GM12878 (cell line): ENCODE results near the gene PLXNC1. TPM values are rescaled to one million over a fixed set of nuclear protein-coding genes. Genes with fewer than 3 reads are reported as not detected.

Source experiments
- ATAC-seq: fragments of 200-7000 bp; cut with Tn5 transposase; 3 replicates; pipeline ENCODE4 v1.9.1; 2020; ENCODE audit warnings: mild to moderate bottlenecking, moderate library complexity
- BruUV-seq: library from RNA; stranded (reverse); fragments of 400-500 nt; replicated peaks from 2 replicates; lab custom pipeline; 2021; lab: Mats Ljungman, UMichigan
- CTCF ChIA-PET: fragments of 300-600 bp; sonication (Branson Sonifier 250); formaldehyde crosslinking; extraction: SDS; loops from one replicate; lab custom pipeline; 2021; ENCODE audit warnings: inconsistent platforms; lab: Yijun Ruan, JAX
- POLR2A ChIA-PET: fragments of 350-600 bp; formaldehyde crosslinking; extraction: SDS; loops from one replicate; lab custom pipeline; 2021; ENCODE audit warnings: inconsistent platforms; lab: Charles Lee
- RAD21 ChIA-PET: fragments of 300-600 bp; sonication (Branson Sonifier 250); formaldehyde crosslinking; loops from one replicate; lab custom pipeline; 2023; ENCODE audit warnings: antibody characterized with exemption; ENCODE audit not compliant: unreplicated experiment; lab: Charles Lee
- SMC1A ChIA-PET: fragments of 300-600 bp; sonication (Branson Sonifier 250); formaldehyde crosslinking; loops from one replicate; lab custom pipeline; 2023; ENCODE audit not compliant: unreplicated experiment, uncharacterized antibody; lab: Charles Lee
- DNase-seq: peaks from one replicate; pipeline ENCODE4 v3.0.0-alpha.2; 2011; ENCODE audit warnings: low read depth, low spot score
- FAIRE-seq: peaks from 3 replicates; lab custom pipeline; 2011; peaks lifted over from hg19 to GRCh38; lab: Jason Lieb, UNC
- H2AFZ ChIP-seq: 2 replicates; pipeline ENCODE4 v1.6.0; 2011; ENCODE audit warnings: low read depth, low read length, control low read depth; ENCODE audit not compliant: control insufficient read depth
- H3K27ac ChIP-seq: 2 replicates; pipeline ENCODE4 v1.5.1; 2011; ENCODE audit warnings: control low read depth; ENCODE audit not compliant: control insufficient read depth, insufficient read depth
- H3K27me3 ChIP-seq, 2 experiments: replicated peaks in 1 of 2; 2 replicates each; pipeline versions ENCODE4 v1.6.0 to v1.6.1; 2011; ENCODE audit warnings: low read length in 1 of 2; ENCODE audit not compliant: control insufficient read depth in 2 of 2, insufficient read depth in 2 of 2
- H3K36me3 ChIP-seq, 2 experiments: 2 replicates each; pipeline ENCODE4 v1.5.1; 2011; ENCODE audit warnings: low read length in 1 of 2; ENCODE audit not compliant: control insufficient read depth in 2 of 2, insufficient read depth in 2 of 2
- H3K4me1 ChIP-seq: 2 replicates; pipeline ENCODE4 v1.6.1; 2011; ENCODE audit warnings: mild to moderate bottlenecking, low read length, moderate library complexity, mixed read lengths; ENCODE audit not compliant: control insufficient read depth, insufficient read depth
- H3K4me2 ChIP-seq: 2 replicates; pipeline ENCODE4 v1.6.0; 2011; ENCODE audit warnings: control low read depth; ENCODE audit not compliant: control insufficient read depth, insufficient read depth
- H3K4me3 ChIP-seq: fragments of 200-600 bp; sonication (generic); 2 replicates; pipeline ENCODE4 v1.5.1; 2016
- H3K79me2 ChIP-seq: 2 replicates; pipeline ENCODE4 v1.6.0; 2011; ENCODE audit warnings: low read length; ENCODE audit not compliant: control insufficient read depth, insufficient read depth
- H3K9ac ChIP-seq: 2 replicates; pipeline ENCODE4 v1.8.0; 2011; ENCODE audit warnings: low read length, control low read depth, mixed read lengths; ENCODE audit not compliant: control insufficient read depth, insufficient read depth
- H3K9me3 ChIP-seq: replicated peaks from 3 replicates; pipeline ENCODE4 v1.5.1; 2011; ENCODE audit warnings: mild to moderate bottlenecking, low read length; ENCODE audit not compliant: control insufficient read depth, insufficient read depth
- H4K20me1 ChIP-seq: 2 replicates; pipeline ENCODE4 v1.6.0; 2011; ENCODE audit not compliant: control insufficient read depth, insufficient read depth
- ATF2 ChIP-seq: IDR thresholded peaks from 2 replicates; pipeline ENCODE4 v1.6.1; 2012; ENCODE audit warnings: low read length, inconsistent platforms
- BACH1 ChIP-seq: fragments of 450-650 bp; IDR thresholded peaks from 2 replicates; pipeline ENCODE4 v1.6.1; 2017; ENCODE audit warnings: mild to moderate bottlenecking, borderline replicate concordance
- CHD1 ChIP-seq: IDR thresholded peaks from 2 replicates; pipeline ENCODE4 v1.6.1; 2012; ENCODE audit warnings: low read depth, low read length, improper control_type of control experiment
- IKZF2 ChIP-seq, 2 experiments: fragments of 450-650 bp; IDR thresholded peaks; 2 replicates each; pipeline ENCODE4 v1.6.1; 2017; ENCODE audit warnings: mild to moderate bottlenecking in 2 of 2, moderate library complexity in 2 of 2
- IRF3 ChIP-seq: fragments of 450-650 bp; IDR thresholded peaks from 2 replicates; pipeline ENCODE4 v1.6.1; 2014; ENCODE audit warnings: mild to moderate bottlenecking
- IRF4 ChIP-seq: IDR thresholded peaks from 2 replicates; pipeline ENCODE4 v1.6.1; 2011; ENCODE audit warnings: low read depth, low read length
- JUNB ChIP-seq: IDR thresholded peaks from 2 replicates; pipeline ENCODE4 v1.6.1; 2016; ENCODE audit warnings: antibody characterized with exemption, mild to moderate bottlenecking
- LARP7 ChIP-seq: fragments of 450-650 bp; IDR thresholded peaks from 2 replicates; pipeline ENCODE4 v1.6.1; 2017; ENCODE audit warnings: mild to moderate bottlenecking
- NRF1 ChIP-seq: conservative IDR thresholded peaks from 2 replicates; pipeline ENCODE4 v1.6.1; 2011; ENCODE audit warnings: mild to moderate bottlenecking, low read depth, low read length, improper control_type of control experiment
- PAX8 ChIP-seq: fragments of 450-650 bp; IDR thresholded peaks from 2 replicates; pipeline ENCODE4 v1.6.1; 2017; ENCODE audit warnings: mild to moderate bottlenecking, moderate library complexity
- PKNOX1 ChIP-seq: fragments of 450-650 bp; IDR thresholded peaks from 2 replicates; pipeline ENCODE4 v1.6.1; 2016; ENCODE audit warnings: mild to moderate bottlenecking
- POU2F2 ChIP-seq: IDR thresholded peaks from 3 replicates; pipeline ENCODE4 v1.6.1; 2011; ENCODE audit warnings: low read depth, mild to moderate bottlenecking, low read length, borderline replicate concordance
- SIX5 ChIP-seq: IDR thresholded peaks from 2 replicates; pipeline ENCODE4 v1.6.1; 2011; ENCODE audit warnings: mild to moderate bottlenecking, low read depth, low read length, moderate library complexity; ENCODE audit not compliant: severe bottlenecking
- SPI1 ChIP-seq: IDR thresholded peaks from 2 replicates; pipeline ENCODE4 v1.6.1; 2011; ENCODE audit warnings: low read depth, mild to moderate bottlenecking, low read length, moderate library complexity, borderline replicate concordance; ENCODE audit not compliant: insufficient read depth
- SREBF1 ChIP-seq: IDR thresholded peaks from 2 replicates; pipeline ENCODE4 v1.6.1; 2012; ENCODE audit warnings: mild to moderate bottlenecking, low read length
- TARDBP ChIP-seq: IDR thresholded peaks from 2 replicates; pipeline ENCODE4 v1.6.1; 2016; ENCODE audit warnings: borderline replicate concordance
- WRNIP1 ChIP-seq: IDR thresholded peaks from 2 replicates; pipeline ENCODE4 v1.6.1; 2011; ENCODE audit warnings: low read depth, low read length, improper control_type of control experiment, borderline replicate concordance
- YBX1 ChIP-seq: fragments of 450-650 bp; IDR thresholded peaks from 2 replicates; pipeline ENCODE4 v1.6.1; 2016; ENCODE audit warnings: antibody characterized with exemption
- whole genome bisulfite sequencing: methylation state at CpG from one replicate; pipeline ENCODE4 v1.1.6; 2016; ENCODE audit warnings: low lambda C conversion rate; ENCODE audit not compliant: insufficient replicate concordance, insufficient coverage; ENCODE audit errors: missing lambda C conversion rate; 5-methylcytosine and 5-hydroxymethylcytosine counted together
- in situ Hi-C: fragments of 300-500 bp; cut with MboI; formaldehyde crosslinking; loops from 9 replicates; pipeline ENCODE4 v1.14.3; 2018; ENCODE audit warnings: mixed read lengths
- intact Hi-C: fragments of 100-400 bp; cut with micrococcal nuclease; formaldehyde crosslinking; loops from one replicate; pipeline ENCODE4 v1.14.2; 2022; ENCODE audit not compliant: unreplicated experiment
- polyA plus RNA-seq, 11 experiments: library from polyadenylated mRNA; depleted of rRNA in 4 of 11; unstranded in 6 of 11; stranded (reverse) in 5 of 11; fragments of >200 nt; fragmentation: Nextera tagmentation in 4 of 11; fragmentation: Illumina TruSeq in 1 of 11; extraction: Ambion mirVana in 4 of 11; extraction: Trizol in 1 of 11; gene quantifications; 1 replicate in 1 of 11; 2 replicates in 10 of 11; pipeline versions ENCODE4 v1.2.1 to v1.2.3, GENCODE V29; 2011 to 2016; ENCODE audit warnings: inconsistent platforms in 2 of 11, missing spikeins in 2 of 11, low read depth in 1 of 11
- total RNA-seq, 4 experiments: library from RNA; depleted of rRNA in 3 of 4; stranded (reverse); fragments of >200 nt in 3 of 4; fragmentation: Illumina TruSeq in 1 of 4; extraction: Trizol in 1 of 4; gene quantifications; 2 replicates each; pipeline versions ENCODE4 v1.2.1 to v1.2.3, GENCODE V29; 2013 to 2021

The PLXNC1 gene
- total and polyA plus RNA-seq, 10 of the 15 experiments (the other 5 are each of a cell fraction or from before 2014, with no cell fraction given) = 5.2 to 41.2 (median 24.6) TPM

DNA sequence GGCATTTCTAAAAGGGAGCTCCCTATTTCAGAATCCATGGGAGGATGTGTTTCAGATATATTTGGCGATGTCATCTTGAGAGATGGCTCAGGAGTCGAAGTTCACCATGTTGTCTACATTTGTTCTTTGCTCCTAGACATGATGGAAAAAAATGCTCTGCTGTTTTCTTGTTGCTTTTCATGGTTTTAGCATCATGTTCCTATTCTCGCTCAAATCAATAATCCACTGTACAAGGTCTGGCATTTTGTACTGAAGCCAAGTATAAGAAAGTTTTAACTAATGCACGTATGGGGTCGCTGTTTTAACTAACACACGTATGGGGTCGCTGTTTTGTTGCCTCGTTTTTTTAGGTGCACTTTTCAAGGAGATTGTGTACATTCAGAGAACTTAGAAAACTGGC lies 60.9 kb downstream of the PLXNC1 start:
- no peak for TF ChIP-seq LARP7
- no peak for TF ChIP-seq SPI1
- TF ChIP-seq BACH1 = no peak
- no peak for TF ChIP-seq IRF4
- no peak for TF ChIP-seq NRF1
- TF ChIP-seq WRNIP1 = no peak
- TF ChIP-seq JUNB = no peak
- no peak for TF ChIP-seq SIX5
- no peak for TF ChIP-seq IKZF2 (IDR thresholded peaks at IDR 0.05)
- TF ChIP-seq POU2F2 = no peak
- TF ChIP-seq SREBF1 = no peak
- TF ChIP-seq YBX1 = no peak
- no peak for TF ChIP-seq PAX8
- TF ChIP-seq PKNOX1 = no peak
- no peak for TF ChIP-seq IRF3
- no peak for TF ChIP-seq TARDBP
- no peak for TF ChIP-seq ATF2
- no peak for TF ChIP-seq CHD1
- TF ChIP-seq, all 136 proteins: peak for 0
- ChIA-PET RAD21 (interaction anchor here (0.9 to 9.5 kb wide), 17 partner anchors 9 to 248 kb away, joined by 3 to 113 read pairs (median 9); partner anchors contain the start of gene PLXNC1), SMC1A (interaction anchor here (0.6 to 13.0 kb wide), 17 partner anchors 14 to 793 kb away, joined by 3 to 238 read pairs (median 12); partner anchors contain the start of gene PLXNC1), CTCF (interaction anchor here (0.6 to 2.2 kb wide), 13 partner anchors 8 to 226 kb away, joined by 3 to 19 read pairs (median 4); no protein-coding TSS in a partner anchor), POLR2A (interaction anchor here (0.9 to 6.3 kb wide), 9 partner anchors 8 to 59 kb away, joined by 3 to 56 read pairs (median 9); partner anchors contain the start of gene PLXNC1)
- DNase-seq = no peak
- Histone ChIP-seq H3K4me3 (0 out of 2 replicates have a peak overlapping the region, but pooled peaks have one; percentile 58), H3K4me1 (peaks cover 42% of the 10 kb centered on the region), H4K20me1 (no peaks in the 10 kb centered on the region), H3K9ac (peak overlapping the region; percentile 82; the same call in 1 of the 2 replicates), H3K9me3 (no peaks in the 10 kb centered on the region), H3K79me2 (peaks cover 38% of the 10 kb centered on the region), H2AFZ (no peak overlapping the region), H3K27ac (peak overlapping the region; percentile 100), H3K4me2 (peak overlapping the region; percentile 70), H3K27me3 (no peaks in the 10 kb centered on the region), H3K36me3 (peaks cover 4 to 11% of the 10 kb centered on the region in 2 experiments; a peak in 3 of 4 replicates)
- intact Hi-C loops (no loop called here), in situ Hi-C loops (no loop called here)
- WGBS = 84% methylated on average over 8 of the region's 8 CpGs
- no peak for ATAC-seq
- BruUV-seq = no TSS peak
- no peak for FAIRE-seq
